ENCODE measurements around the gene CHERP. TPM values are rescaled to one million over a fixed set of nuclear protein-coding genes. Genes with fewer than 3 reads are reported as not detected.
A peak's percentile ranks its signal among the peaks of the same experiment; 100 is the strongest.

CHERP gene
- total RNA-seq, 1 donor from 2014 or later = 2.7 TPM

DNA sequence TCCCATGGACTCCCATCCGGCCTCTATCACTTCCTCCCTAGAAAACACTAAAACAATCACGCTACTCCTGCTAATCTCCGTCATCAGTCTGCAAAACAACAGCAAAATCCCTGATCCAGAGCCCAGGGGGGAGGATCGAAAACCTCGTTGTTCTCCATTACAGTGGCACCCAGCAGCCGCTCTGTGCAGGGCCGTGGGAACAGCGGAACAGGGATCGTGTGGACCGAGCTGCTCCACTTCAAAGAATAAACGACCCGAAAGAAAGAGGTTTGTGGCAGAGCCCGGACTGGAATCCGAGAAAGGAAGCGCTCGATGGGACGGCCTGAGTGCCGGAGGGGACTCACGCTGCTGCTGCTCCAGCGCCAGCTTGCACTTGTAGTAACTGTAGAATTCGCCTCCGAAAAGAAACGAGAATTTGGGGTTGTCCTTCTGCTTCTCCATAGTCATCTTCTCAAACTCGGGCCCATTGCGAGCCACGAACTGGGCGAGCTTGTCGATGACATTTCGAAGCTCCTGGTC lies 652 bp downstream of the CHERP start:
- peak; percentile 55 for DNase-seq

DNA sequence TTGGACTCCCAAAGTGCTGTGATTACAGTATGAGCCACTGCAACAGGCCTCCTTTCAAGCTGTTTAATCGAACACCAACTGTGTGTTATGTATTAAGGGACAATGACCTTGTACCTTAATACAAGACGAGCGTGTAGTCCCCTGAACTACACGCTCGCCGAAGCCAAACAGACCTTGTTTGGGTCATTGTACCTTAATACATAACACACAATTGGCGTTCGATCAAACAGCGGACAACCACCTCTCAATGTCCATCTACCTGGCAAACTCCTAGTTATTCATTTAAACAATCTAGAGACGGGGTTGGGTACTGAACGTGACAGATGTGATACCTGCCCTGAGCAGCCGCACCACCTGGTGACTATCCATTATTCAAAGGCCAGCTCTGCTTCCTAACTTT lies 1.3 kb downstream of the CHERP start:
- no peak for DNase-seq

GRCh38 chr19:16537111-16537510 lies 5.1 kb downstream of the CHERP start:
- DNase-seq = no peak

- no peak for DNase-seq
Measured at GRCh38 chr19:16536130-16536529, 6.1 kb downstream of the CHERP start.

GRCh38 chr19:16535381-16535780 lies 6.9 kb downstream of the CHERP start:
- no peak for DNase-seq

DNA sequence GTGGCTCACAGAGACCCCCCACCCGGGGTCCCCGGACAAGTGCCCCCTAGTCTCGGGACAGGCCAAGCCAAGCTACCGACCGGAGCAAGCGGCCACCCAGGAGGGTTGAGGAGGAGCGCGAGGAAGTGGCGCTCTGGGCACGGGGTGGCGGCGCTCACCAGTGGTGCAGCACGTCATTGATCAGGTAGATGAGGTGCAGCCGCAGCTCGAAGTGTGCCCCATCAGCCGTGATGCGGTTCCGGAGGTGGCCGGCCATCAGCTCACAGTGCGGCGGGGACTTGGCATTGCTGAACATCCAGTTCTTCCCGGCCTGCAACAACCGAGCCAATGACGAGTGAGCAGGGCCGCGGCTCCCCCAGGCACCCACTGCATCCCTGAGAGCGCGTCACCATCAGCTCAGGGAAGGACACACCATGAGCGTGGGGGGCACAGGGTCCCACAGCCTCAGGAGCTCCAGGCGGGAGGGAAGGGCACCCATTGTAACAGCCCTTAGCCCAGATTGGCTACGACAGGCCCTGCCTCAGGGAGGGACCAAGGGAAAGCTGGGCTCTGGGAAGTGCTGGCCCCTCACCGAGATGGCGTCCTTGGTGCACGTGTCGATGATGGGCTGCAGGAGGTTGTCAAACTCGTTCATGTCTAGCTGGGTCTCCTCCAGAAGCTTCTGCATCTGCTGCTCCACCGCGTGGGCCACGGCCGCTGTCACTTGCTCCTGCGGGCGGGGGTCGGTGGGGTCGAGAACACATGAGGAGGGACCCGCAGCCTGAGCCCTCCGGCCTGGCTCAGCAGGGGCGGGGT lies 9.6 kb downstream of the CHERP start:
- DNase-seq = no peak

DNA sequence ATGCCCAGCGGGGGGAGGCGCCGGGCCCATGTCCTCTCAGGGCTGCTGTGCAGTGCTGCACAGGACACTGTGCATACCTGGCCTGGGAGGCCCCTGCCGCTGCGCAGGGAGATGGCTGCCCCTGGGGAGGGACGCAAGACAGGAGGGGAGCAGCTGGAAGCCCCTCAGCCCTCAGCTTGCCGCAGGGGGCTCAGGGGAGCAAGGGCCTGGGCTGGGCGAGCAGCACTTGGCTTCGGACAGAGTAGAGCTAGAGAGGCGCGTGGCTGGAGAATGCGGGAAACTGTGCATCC lies 10.9 kb downstream of the CHERP start:
- DNase-seq = no peak

GRCh38 chr19:16530540-16531379 lies 11.5 kb downstream of the CHERP start:
- no peak for DNase-seq

- DNase-seq = no peak
Measured at GRCh38 chr19:16529466-16530144, 12.6 kb downstream of the CHERP start.

DNA sequence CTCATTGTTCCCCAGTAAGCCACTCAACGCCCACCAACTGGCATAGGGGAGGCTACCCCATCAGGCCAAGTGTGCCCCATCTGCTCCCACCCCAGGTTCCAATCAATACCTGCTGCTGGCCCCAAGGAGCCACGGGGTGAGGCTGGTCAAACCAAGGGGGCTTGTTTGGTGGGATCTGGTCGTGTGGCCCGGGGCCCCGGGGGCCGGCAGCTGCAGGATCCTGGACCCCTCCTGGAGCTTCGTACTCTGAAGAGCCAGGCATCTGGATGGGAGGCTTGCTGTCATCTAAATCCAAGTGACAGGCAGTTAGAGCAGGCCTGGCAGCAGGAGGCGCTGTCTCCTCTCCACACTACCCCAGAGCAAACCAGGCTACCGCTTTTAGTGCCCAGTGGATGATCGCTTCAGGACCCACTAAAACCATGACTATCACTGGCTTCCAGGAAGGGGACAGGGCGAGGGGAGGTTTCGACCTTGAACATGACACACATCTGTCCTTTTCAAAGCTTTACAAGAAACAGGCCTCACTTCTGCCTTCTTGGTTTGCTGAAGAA lies 14.2 kb downstream of the CHERP start:
- peak; percentile 62 for DNase-seq

GRCh38 chr19:16527334-16527935 lies 14.8 kb downstream of the CHERP start:
- DNase-seq = no peak

DNA sequence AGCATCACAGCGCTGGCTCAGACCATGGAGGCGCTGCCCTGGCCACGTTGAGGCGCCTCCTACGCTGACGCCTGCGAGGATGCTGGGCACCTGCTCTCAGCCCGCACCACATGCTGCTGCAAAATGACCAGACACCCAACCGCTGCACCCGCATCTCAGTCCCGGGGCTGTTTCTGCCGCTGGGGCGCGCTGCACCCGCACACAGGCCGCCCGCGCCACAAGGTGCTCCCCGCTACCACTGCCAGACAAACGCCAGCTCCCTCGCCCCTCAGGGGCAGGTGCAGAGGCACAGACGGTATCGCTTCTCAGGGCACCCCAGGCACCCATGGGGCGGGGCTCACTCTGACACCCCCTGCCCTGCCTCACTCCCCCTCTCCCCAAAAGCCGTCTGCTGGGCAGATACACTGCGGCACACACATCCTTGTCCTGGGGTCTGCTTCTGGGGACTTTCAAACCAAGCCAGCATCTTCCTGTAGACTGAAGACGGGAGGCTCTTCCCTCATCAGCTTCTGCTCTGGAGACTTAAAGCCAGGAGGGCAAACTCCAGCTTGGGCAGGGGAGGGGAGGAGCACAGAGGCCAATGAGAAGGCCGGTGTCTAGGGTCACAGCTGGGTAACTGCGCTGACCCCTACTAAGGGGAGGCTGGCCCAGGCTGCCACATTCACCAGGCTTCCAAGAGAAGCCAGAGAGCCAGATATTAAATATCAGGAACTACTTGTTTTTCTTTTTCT lies 16.3 kb downstream of the CHERP start:
- DNase-seq = no peak

DNA sequence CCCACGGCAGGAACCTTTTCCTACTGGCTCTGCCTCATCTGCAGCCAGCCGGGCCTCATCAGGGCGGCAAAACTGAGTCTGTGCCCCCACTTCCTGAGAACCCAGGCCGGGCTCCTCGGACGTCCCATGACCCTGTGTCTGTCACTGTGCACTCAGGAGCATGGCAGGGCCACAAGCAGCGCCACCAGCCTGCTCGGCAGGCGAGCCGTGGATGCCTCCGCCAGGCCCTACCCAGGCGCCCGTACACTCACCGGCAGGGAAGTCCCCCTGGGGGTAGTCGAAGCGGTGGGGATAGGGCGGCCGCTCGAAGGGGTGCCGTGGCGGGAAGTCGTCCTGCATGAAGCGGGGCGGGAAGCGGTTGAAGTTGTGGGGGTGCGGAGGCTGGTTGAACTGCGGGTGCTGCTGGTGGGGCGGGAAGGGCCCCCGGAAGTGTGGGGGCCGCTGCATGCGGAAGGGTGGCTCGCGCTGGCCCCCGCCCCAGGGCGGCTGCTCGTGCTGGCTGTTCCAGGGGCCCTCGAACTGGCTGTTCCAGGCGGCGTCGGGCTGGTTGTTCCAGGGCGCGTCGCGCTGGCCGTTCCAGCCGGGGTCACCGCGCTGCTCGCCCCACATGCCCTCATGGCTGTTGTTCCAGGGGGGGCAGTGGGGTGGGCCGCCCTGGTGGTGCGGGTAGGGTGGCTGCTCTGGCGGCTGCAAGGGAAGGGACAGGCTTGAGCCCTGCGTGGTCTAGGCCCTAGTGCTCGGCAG lies 17.1 kb downstream of the CHERP start:
- no peak for DNase-seq

DNA sequence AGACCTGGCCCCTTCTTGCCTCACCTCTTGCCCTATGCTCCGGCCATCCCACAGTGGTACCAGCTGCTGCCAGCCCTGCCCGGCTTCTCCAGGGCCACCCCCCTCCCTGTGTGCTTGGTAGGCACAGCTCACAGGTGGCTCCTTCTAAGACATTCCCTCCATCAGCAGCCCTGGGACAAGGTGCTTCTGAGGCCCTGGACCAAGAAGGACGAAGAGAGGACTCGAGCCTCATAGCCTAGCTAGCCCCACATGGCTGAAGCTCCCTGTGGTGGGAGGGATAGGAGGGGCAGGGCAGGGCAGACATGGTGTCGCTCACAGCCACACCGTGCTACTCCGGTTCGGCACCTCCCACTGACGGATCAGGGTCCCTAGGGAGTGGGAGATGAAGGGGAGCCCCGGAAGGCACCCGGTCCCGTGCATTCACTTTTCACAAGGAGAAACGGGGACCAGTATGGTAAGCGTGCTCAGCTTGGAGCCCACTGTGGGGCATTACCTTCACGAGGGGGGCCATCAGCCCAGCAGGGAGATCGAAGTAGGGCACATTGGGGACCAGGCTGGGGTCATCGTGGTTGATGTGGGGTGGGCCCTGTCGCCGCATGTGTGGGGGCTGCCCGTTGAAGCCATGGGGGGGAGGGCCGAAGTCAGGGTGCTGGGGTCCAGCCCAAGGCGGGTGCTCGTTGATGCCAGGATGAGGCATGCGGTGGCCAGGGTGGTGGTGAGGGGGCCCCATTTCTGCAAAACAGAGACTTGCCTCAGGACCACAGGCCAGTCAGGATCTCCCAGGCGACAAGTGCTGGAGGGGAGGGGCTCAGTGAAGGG lies 19.5 kb downstream of the CHERP start:
- DNase-seq = no peak

- DNase-seq = no peak
Measured at GRCh38 chr19:16521715-16522289, 20.4 kb downstream of the CHERP start.

DNA sequence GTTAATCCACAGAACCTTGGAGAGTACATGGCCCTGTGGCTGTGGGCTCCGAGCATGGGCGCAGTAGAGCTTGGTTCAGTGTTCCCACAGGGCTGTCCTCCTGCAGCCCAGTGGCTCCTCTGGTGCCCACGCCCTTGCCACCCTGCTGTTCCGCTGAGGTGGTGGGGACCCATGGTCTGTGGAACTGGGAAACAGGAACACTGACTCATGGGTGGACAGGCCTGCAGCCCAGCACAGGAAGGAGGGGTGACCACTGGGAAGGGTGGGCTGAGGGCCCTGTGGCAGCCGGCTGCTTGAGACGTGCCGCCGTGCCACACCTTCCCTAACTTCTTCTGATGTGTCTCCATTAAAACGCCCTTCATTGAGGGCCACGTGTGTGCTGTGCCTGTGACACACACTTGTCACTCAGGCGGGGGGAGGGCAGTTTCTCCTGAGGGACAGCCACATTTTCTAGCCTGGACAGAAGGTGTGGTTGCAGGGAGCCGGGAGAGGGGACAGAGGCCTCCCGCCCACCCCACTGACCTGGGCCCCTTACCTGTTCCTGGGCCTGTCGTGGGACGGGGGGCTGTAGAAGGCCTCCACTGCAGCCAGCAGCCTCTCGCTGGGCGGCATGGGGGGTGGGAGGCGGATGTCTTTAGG lies 21.1 kb downstream of the CHERP start:
- no peak for DNase-seq

- DNase-seq = no peak
Measured at GRCh38 chr19:16520074-16520973, 21.9 kb downstream of the CHERP start.

GRCh38 chr19:16519230-16519687 lies 23.0 kb downstream of the CHERP start:
- no peak for DNase-seq
